SU-DHL-6 (cell line): ENCODE measurements around the gene PEX10.

Experiments
- H2AFZ ChIP-seq: fragments of 200-600 bp; sonication (generic); 2 replicates; pipeline ENCODE4 v1.6.1; 2014; ENCODE audit warnings: low read depth, mild to moderate bottlenecking, moderate library complexity, mixed read lengths, antibody characterized with exemption, low read length; ENCODE audit not compliant: severe bottlenecking
- H3F3A ChIP-seq: fragments of 200-600 bp; shearing (Covaris generic); 2 replicates; pipeline ENCODE4 v1.6.0; 2016; ENCODE audit warnings: antibody characterized with exemption, mild to moderate bottlenecking; ENCODE audit not compliant: insufficient read depth
- H3K27ac ChIP-seq: fragments of 200-600 bp; sonication (generic); 2 replicates; pipeline ENCODE4 v1.5.1; 2016; ENCODE audit warnings: low read depth, mild to moderate bottlenecking, low read length, moderate library complexity, mixed read lengths
- H3K27me3 ChIP-seq: fragments of 200-600 bp; sonication (generic), shearing (Covaris generic); 2 replicates; pipeline ENCODE4 v1.6.0; 2014; ENCODE audit warnings: mild to moderate bottlenecking, low read length
- H3K36me3 ChIP-seq: fragments of 200-600 bp; sonication (generic); 2 replicates; pipeline ENCODE4 v1.6.1; 2014; ENCODE audit warnings: mild to moderate bottlenecking, low read length, mixed read lengths
- H3K4me2 ChIP-seq: fragments of 300-600, 200-600 bp; shearing (Covaris generic), sonication (generic); 2 replicates; pipeline ENCODE4 v1.6.0; 2014; ENCODE audit warnings: low read length, low read depth, mild to moderate bottlenecking; ENCODE audit not compliant: poor library complexity, severe bottlenecking
- H3K4me3 ChIP-seq: fragments of 200-600 bp; sonication (generic); 2 replicates; pipeline ENCODE4 v1.5.1; 2014; ENCODE audit warnings: antibody characterized with exemption, low read length, mild to moderate bottlenecking, mixed read lengths; ENCODE audit not compliant: insufficient read depth, poor library complexity, severe bottlenecking
- H3K79me2 ChIP-seq: fragments of 200-600 bp; sonication (generic); 2 replicates; pipeline ENCODE4 v1.6.1; 2014; ENCODE audit warnings: mild to moderate bottlenecking, low read length, moderate library complexity; ENCODE audit not compliant: insufficient read depth
- H3K9ac ChIP-seq: fragments of 200-600 bp; sonication (generic); 2 replicates; pipeline ENCODE4 v1.7.0; 2014; ENCODE audit warnings: mild to moderate bottlenecking, low read length
- H3K9me2 ChIP-seq: fragments of 200-600 bp; sonication (generic); replicated peaks from 2 replicates; pipeline ENCODE4 v1.6.1; 2014; ENCODE audit warnings: low read length; ENCODE audit not compliant: insufficient read depth
- H3K9me3 ChIP-seq: fragments of 200-600 bp; sonication (generic); 2 replicates; pipeline ENCODE4 v1.6.1; 2014; ENCODE audit warnings: low read length, mixed read lengths; ENCODE audit not compliant: insufficient read depth
- H4K20me1 ChIP-seq: fragments of 200-600 bp; sonication (generic); 2 replicates; pipeline ENCODE4 v1.6.1; 2014; ENCODE audit warnings: low read depth, mild to moderate bottlenecking, antibody characterized with exemption, low read length, moderate library complexity, mixed read lengths
- CTCF ChIP-seq: fragments of 200-600 bp; sonication (generic); IDR thresholded peaks from one replicate; pipeline ENCODE4 v1.5.1; 2017; ENCODE audit warnings: antibody characterized with exemption, mild to moderate bottlenecking, low read length, moderate library complexity; ENCODE audit not compliant: insufficient read depth, poor library complexity, severe bottlenecking
- EZH2phosphoT487 ChIP-seq: fragments of 200-600 bp; sonication (generic), shearing (Covaris generic); conservative IDR thresholded peaks from 2 replicates; pipeline ENCODE4 v1.6.1; 2018; ENCODE audit warnings: mild to moderate bottlenecking, antibody characterized with exemption, low read length, moderate library complexity, mixed read lengths

Gene PEX10

GRCh38 chr1:2425892-2426291 is 13.5 kb upstream of the PEX10 start:
- TF ChIP-seq EZH2phosphoT487: no peak
- no peak for TF ChIP-seq CTCF
- Histone ChIP-seq H3K9me2 (no peaks in the 10 kb centered on the region), H4K20me1 (no peaks in the 10 kb centered on the region), H3K27ac (no peak overlapping the region), H3K9me3 (no peaks in the 10 kb centered on the region), H3K36me3 (no peaks in the 10 kb centered on the region), H3F3A (no peaks in the 10 kb centered on the region), H3K27me3 (no peaks in the 10 kb centered on the region), H3K4me2 (no peak overlapping the region), H2AFZ (no peak overlapping the region), H3K79me2 (no peaks in the 10 kb centered on the region), H3K4me3 (no peak overlapping the region), H3K9ac (no peak overlapping the region)

- no peaks in the 10 kb centered on the region for H3K9me3 ChIP-seq
- no peak overlapping the region for H3K9ac ChIP-seq
- no peaks in the 10 kb centered on the region for H3K36me3 ChIP-seq
- H3K27ac ChIP-seq: no peak overlapping the region
- TF ChIP-seq CTCF: no peak
- TF ChIP-seq EZH2phosphoT487: no peak
- no peaks in the 10 kb centered on the region for H4K20me1 ChIP-seq
- no peaks in the 10 kb centered on the region for H3K27me3 ChIP-seq
- H3K4me2 ChIP-seq: no peak overlapping the region
- no peaks in the 10 kb centered on the region for H3K79me2 ChIP-seq
- no peak overlapping the region for H3K4me3 ChIP-seq
- no peak overlapping the region for H2AFZ ChIP-seq
- no peaks in the 10 kb centered on the region for H3K9me2 ChIP-seq
- H3F3A ChIP-seq: no peaks in the 10 kb centered on the region
Measured at GRCh38 chr1:2422523-2422922, 10.2 kb upstream of the PEX10 start.

GRCh38 chr1:2419416-2419815 is 7.1 kb upstream of the PEX10 start:
- TF ChIP-seq EZH2phosphoT487 (no peak), CTCF (no peak)
- no peaks in the 10 kb centered on the region for H3F3A ChIP-seq
- H3K9ac ChIP-seq: no peak overlapping the region
- no peaks in the 10 kb centered on the region for H3K27me3 ChIP-seq
- no peak overlapping the region for H2AFZ ChIP-seq
- no peaks in the 10 kb centered on the region for H3K79me2 ChIP-seq
- no peaks in the 10 kb centered on the region for H3K9me2 ChIP-seq
- no peak overlapping the region for H3K4me3 ChIP-seq
- H3K9me3 ChIP-seq: no peaks in the 10 kb centered on the region
- H3K36me3 ChIP-seq: no peaks in the 10 kb centered on the region
- no peak overlapping the region for H3K4me2 ChIP-seq
- no peak overlapping the region for H3K27ac ChIP-seq
- H4K20me1 ChIP-seq: no peaks in the 10 kb centered on the region
